Astrocyte of the cerebellum (primary cell): Measurements from ENCODE around the gene NRK.
A peak's percentile ranks its signal among the peaks of the same experiment; 100 is the strongest.

Experiments used
- DNase-seq: peaks from one replicate; pipeline ENCODE4 v3.0.0-alpha.2; 2011; ENCODE audit warnings: low read depth
- H3K4me3 ChIP-seq: 2 replicates; pipeline ENCODE4 v1.5.1; 2011; ENCODE audit warnings: mild to moderate bottlenecking, low read depth, low read length, moderate library complexity
- CTCF ChIP-seq: IDR thresholded peaks from 2 replicates; pipeline ENCODE4 v1.5.1; 2012; ENCODE audit warnings: low read length, low read depth, moderate library complexity, mild to moderate bottlenecking; ENCODE audit errors: missing control alignments
- in situ Hi-C: cut with HindIII; loops from 2 replicates; pipeline ENCODE4 v1.10.0; 2017; ENCODE audit warnings: low sequenced_read_pairs

NRK gene

GRCh38 chrX:105876658-105877057 lies 54.3 kb downstream of the NRK start:
- in situ Hi-C loops = no loop called here
- DNase-seq = no peak
- peak; percentile 31 for TF ChIP-seq CTCF
- H3K4me3 ChIP-seq = no peak overlapping the region

GRCh38 chrX:105880491-105880890 lies 58.2 kb downstream of the NRK start:
- no peak for DNase-seq
- no peak for TF ChIP-seq CTCF
- H3K4me3 ChIP-seq = no peak overlapping the region
- in situ Hi-C loops = no loop called here

GRCh38 chrX:105882581-105883275 lies 60.4 kb downstream of the NRK start:
- H3K4me3 ChIP-seq = no peak overlapping the region
- peak; percentile 20 for DNase-seq
- in situ Hi-C loops = no loop called here
- no peak for TF ChIP-seq CTCF

GRCh38 chrX:105894721-105895120 lies 72.4 kb downstream of the NRK start:
- no peak for TF ChIP-seq CTCF
- in situ Hi-C loops = no loop called here
- DNase-seq = no peak
- H3K4me3 ChIP-seq = no peak overlapping the region

- in situ Hi-C loops = loop anchor here (5.0 kb wide), 1 partner anchor 48 kb away; no protein-coding TSS in a partner anchor
- no peak for TF ChIP-seq CTCF
- no peak for DNase-seq
- no peak overlapping the region for H3K4me3 ChIP-seq
Measured at GRCh38 chrX:105909576-105909975, 87.2 kb downstream of the NRK start.

- no peak overlapping the region for H3K4me3 ChIP-seq
- in situ Hi-C loops = no loop called here
- TF ChIP-seq CTCF = no peak
- DNase-seq = no peak
Measured at GRCh38 chrX:105910563-105911105, 88.3 kb downstream of the NRK start.
